Measurements from ENCODE around the gene CTNNA3.

The CTNNA3 gene

DNA sequence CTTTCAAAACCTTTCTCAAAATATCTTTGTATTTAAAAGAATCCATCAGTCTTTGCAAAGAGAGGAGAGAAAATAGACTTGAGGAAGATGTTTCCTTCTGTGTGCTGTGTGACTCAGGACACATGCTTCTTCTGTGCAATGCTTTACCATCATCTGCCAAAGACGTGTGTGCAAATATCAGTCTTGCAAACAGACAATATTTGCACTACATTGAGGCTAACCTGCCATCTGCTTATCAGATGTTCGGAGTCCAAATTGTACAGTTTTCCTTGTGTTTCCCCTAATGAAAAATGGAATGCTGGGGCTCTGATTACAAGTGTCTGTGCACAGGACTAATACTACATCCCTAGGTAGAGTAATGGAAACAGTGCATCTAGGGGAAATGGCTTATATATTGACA lies 1123.3 kb downstream of the CTNNA3 start:
- DNase-seq: no peak

DNA sequence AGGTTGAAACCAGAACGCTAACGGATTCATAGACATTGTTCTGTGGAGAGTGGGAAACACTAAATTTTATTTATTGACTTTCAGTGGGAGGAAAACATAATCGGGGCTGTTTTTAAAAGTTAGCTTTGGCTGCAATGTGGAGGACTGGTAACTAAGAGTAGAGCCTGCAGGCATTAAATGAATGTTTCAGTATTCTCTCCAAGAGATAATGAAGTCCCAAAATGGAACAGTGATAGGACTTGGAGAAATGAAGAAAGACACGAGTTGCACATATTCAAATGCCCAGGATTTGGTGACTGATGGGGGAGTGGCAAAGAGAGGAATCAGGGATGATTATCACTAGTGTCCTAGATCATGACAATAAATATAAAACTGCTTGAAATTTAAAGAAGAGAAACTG lies 1130.0 kb downstream of the CTNNA3 start:
- DNase-seq: no peak

DNA sequence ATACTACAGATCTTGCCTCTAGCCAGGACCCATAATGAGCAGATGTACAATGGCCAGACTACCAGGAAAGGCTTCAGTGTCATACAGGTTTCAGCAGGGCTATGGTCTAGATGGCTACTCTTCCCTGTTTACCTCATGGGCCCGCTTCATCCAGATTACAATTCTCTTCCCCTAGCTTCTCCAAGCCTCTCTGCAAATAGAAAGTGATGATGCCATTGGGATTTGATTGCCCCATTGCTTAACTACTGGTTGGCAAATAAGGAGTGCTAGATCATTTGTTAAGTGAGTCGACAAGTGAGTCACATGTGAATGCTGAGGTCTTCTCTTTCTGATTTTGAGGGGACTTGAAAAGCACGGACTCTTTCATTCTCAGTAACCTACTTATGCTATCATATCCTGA lies 1131.7 kb downstream of the CTNNA3 start:
- DNase-seq: no peak

DNA sequence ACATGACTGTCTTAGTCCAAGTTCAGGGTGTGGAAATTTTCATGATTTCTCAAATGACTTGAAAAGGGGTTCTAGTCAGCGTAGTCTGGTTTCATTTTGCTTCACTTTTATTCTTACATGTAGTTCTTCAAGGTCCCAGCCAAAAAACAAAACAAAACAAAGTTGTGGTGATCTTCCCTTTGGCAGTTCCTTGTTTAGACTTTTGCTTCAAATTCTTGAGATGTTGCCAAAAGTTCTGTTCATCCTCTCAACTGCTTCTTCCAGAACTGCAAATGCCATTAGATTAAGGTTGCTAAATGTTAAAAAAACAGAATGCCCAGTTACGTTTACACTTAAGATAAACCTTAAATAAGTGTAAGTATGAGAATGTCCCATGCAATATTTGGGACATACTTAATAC lies 1140.9 kb downstream of the CTNNA3 start:
- DNase-seq: no peak

DNA sequence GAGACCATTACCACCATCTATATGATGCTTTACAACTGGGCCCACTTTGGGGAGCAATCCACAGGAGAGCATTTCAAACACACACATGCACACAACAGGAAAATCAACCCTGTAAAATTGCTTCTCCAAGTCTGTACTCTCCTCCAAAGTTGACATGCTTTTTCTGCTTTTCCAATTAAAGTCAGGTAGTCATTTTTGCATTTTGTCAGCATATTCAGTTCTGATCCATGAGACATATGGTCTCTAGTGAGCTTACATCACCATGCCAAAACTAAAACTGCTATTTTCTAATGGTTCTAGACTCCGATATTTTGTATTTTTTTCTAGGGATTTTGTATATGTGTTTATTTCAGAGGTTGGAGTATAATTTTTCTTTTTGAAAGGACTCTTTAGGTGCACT lies 1143.7 kb downstream of the CTNNA3 start:
- no peak for DNase-seq

DNA sequence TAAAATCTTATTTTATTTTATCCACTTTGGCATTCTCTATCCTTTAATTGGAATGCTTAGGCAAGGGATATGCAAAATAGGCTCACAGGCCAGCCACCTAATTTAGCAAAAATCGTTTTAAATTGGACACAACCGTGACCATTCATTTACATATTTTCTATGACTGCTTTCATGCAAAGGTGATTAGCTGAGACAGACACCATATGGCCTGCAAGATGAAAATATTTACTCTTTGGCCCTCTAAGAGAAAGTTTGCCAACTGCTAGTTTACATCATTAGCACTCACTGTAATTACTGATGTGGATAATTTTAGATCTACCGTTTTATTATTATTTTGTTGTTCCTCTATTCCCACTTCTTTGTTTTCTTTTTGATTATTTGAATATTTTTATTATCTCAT lies 1145.6 kb downstream of the CTNNA3 start:
- DNase-seq: no peak

DNA sequence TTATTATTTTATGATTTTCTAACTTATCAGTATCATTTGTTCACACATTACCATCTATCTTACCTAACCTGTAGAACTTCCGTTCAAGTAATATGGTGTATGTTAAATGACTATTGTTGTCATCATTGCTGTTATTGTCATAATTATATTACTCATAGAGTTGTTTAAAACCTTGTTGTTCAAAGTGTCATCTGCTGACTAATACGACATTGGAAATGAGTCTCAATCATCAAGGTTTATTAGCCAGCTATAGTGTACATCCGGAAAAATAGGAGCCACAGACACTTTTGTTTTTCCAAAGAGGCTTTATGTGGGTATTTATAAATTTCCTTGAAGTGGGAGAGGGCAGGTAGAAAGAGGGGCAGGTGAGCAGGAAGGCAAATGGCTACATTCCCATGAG lies 1157.1 kb downstream of the CTNNA3 start:
- no peak for DNase-seq

DNA sequence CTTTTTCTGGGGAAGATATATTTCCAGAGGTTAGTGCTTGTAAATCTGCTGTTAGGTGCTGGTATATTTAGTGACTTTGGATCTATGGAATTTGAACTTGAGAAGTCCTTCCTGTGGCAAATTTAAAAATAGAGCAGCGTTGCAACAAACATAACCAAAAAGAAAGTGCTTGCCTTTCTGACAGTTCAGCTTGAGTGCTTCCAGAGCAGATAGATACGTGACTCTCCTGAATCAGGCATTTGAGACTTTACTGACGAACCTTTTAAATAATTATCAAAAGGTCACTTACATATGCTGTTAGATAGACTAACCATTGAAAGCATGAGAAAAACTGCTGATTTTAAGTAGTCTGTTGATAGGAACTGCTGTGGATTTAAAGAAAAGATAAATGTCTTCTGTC lies 1157.6 kb downstream of the CTNNA3 start:
- DNase-seq: no peak

DNA sequence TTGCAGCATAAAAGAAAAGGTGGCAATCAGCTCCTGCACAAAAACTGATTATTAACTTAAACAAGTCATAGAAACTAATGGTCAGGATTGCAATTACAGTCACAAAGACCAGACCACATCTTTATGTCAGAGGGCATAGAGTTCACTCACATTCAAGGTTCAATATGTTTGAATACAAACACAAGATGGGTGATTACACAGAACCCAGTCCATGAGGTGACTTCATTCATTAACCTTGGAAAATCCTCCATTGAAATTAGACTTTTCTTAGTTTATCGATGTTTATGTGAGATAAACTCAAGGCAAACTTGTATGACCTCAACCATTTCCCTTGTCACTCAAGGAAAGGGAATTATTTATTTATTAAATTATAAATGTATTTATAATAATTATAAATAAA lies 1158.8 kb downstream of the CTNNA3 start:
- DNase-seq: no peak

DNA sequence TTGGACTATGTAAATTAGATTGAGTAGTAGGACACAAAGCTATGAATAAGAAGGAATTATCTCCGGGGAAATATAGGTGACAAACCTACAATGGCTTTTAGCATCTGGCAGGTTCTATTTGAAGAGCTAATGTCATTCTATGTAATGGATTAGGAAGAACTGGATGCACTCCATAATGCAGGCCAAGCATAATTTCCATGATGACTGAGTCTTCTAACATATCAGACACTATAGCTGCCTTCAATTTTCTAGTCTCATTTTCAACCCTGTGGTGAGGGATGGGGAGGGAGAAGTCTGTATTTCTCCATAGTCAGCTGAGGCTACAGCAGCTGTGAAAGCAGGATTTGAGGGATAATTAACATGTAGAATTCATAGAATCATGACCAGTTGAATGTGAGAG lies 1160.6 kb downstream of the CTNNA3 start:
- no peak for DNase-seq

DNA sequence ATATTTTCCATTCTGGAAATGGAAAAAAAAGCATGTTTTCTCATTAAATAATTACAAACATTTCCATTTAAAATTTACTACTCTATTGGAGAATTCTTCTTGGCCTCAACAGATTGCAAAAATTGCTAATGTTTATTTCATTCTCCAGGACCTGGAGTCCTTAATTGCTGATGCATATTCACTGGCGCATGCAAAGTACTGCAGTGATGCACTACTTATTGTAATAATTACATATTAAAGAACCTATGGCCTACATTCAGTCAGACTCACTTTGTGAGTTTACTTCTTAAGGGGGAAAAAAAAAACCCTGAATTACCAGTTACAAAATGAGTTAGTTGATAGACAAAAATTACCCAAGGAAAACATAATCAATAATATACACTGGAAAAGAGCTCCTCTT lies 1161.1 kb downstream of the CTNNA3 start:
- DNase-seq: no peak

DNA sequence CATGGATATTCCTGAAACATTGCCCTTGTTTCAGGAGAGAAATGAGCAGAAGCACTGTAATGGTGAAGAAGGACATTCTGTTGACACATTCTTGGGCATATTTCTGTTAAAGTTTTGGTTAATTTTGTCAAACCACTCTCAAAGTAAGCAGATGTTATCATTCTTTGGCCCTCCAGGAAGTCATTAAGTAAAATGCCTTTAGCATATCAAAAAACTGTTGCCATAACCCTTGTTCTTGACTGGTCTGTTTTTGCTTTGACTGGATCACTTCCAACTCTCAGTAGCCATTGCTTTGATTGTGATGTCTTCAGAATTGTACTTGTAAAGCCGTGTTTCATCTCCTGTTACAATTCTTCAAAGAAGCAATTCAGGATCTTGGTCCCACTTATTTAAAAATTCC lies 1174.5 kb downstream of the CTNNA3 start:
- no peak for DNase-seq

DNA sequence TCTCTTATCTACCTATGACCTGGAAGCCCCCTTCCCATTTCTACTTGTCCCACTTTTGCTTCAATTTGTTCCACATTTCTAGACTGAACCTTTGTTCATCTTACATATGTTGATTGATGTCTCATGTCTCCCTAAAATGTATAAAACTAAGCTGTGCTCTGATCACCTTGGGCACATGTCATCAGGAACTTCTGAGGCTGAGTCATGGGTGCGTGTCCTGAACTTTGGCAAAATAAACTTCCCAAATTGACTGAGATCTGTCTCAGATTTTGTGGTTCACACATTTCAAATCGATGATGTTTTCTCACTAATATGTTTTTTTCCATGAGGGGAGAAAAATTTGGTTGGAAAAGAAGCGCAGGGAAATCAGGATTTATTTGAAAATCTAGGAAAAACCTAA lies 1176.4 kb downstream of the CTNNA3 start:
- DNase-seq: no peak

DNA sequence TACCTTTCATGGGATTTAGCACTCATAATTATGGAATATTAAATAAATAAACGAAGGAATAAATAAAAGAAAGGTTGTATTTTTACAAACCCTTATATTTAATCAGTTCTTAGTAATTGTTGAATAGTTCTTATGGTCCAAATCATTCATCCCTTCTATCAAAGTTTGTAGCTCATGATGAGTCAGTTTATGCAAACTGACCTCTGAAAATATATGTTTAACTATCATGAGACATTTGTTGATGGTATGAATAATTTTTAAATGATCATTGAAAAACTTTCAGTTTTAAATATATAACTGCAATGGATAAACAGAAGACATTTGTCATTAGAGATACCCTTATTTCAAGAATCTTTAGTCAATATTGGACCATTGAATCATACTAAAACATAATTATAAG lies 1181.3 kb downstream of the CTNNA3 start:
- no peak for DNase-seq

DNA sequence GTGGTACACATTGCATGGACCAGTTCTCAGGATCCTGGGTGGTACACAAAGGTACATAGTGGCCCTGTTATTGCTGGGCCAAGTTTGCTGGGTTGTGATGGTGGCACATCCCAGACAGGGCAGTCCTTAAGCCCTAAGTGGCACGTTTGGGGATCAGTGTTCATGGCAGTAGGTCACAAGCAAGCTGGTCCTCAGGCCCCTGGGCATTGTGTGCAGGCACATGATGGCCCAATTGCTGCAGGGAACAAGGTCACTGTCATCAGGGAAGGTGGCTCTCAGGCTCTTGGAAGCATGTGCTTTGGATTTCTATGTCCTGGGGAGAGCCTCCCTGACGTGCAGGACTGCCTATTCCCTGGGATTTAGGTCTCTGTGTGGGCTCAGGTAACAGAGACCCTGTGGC lies 1182.5 kb downstream of the CTNNA3 start:
- no peak for DNase-seq

DNA sequence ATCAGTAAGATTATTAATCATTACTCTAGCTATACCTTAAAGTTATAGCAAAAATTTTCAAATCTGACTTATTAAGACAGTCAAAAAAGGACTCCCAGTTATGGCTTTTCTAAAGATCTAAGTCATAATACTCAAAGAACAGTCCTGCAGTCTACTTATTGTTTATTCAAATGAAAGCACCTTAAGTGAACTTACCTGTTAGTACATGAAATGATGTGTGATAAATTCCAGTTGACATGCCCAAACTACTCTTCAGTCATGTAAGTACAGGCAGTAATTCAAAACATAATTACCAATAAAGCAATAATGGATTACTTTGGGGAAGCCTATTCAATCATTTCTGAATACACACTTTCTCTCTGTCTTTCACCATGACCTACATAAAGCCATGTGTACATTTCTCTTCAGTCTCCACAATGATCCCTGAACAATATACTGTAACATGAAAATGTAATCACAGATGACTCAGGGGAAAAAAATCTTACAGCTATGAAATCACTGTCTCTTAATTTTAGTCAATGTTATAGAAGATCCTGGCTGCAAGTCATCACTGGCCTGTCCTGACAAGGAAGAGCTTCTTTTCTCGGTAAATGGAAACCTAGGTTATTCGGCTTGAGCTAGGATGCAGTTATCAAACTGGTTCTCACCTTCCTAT lies 1190.9 kb downstream of the CTNNA3 start:
- no peak for DNase-seq

DNA sequence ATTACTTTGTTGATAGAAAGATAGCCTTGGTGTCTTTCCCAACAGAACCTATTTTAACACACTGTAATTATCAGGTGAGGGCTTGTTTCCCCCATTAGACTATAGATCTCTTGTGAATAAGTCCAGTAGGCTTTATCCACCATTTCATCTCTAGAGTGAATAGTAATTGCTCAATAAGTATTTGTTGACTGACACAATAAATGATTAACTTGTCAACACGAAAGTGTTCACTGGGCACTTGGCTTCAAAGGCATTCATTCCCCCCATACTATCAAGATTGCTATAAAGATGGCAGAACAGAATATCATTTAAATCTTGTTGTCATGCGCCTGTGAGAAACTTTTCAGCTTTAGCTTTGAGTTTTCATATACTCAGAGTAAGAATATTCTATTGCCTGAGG lies 1194.6 kb downstream of the CTNNA3 start:
- no peak for DNase-seq

DNA sequence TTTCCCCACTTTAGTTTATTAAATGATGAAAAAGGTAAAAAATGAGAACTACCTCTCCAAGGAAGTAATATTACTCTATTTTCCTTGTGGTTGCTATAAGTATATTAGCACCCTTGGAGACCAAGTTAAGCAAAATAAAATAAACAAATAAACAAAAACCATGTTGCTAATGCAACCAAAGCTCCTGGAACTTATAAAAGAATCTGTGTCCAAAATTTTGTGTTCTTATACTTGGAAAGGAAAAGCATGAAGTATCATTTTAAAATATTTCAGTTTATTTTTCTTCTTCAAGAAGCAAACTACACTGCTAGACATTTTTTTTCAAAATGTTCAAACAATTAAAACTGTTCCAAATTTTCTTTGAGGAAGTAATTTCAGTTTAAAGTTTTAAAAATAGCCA lies 1212.0 kb downstream of the CTNNA3 start:
- DNase-seq: no peak

DNA sequence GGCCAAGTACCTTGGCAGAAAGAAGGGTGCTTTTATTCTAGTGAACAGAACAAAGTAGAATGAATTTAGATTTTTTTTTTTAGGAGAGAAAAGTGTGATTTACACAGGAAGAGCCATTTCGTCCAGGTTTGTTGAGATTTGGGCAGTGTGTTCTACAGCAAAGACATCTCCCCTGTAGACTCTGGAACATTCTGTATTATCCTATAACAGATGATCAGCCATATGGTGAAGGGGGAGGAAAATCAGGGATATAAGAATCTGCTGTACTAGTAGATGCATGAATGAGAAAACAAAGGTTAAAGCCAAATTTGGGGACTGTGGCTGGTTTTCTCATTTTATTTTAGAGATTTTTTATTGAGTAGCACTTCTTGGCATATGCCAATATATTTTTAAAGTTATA lies 1223.8 kb downstream of the CTNNA3 start:
- DNase-seq: peak in 2 of 58 donors; percentile 15 to 32

DNA sequence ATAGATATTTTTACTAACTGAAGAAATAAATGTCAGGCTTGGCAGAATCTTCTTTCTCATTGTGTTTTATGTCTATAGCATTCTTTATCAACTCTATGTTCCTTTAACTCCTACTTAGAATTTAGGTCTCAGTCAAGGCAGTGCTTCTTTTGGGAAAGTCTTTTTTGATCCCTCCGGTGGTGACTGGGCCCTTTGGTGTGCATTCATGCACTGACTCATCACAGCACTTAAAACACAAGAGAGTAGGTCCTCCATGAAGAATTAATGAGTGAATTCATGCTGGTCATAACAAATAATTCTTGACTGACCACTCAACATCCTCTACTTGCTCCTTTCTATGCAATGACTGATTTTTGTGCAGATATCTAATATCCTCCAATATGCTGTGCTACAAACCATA lies 1229.0 kb downstream of the CTNNA3 start:
- DNase-seq: no peak

DNA sequence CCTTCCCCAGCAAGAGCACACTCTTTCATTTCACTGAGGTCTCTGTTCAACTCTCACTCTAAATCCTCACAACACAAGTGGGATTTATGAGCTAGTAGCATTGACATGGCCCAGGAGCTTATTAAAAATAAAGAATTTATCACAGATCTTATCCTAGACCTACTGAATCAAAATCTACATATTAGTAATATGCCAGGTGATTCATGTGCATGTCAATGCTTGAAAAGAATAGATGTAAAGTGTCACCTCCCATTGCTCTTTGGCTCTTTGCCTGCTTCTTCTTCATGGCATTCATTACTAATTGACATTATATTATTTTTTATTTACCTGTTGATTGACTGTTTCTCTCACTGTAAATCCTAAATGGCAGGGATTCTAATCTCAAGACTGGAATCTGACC lies 1229.4 kb downstream of the CTNNA3 start:
- DNase-seq: no peak

DNA sequence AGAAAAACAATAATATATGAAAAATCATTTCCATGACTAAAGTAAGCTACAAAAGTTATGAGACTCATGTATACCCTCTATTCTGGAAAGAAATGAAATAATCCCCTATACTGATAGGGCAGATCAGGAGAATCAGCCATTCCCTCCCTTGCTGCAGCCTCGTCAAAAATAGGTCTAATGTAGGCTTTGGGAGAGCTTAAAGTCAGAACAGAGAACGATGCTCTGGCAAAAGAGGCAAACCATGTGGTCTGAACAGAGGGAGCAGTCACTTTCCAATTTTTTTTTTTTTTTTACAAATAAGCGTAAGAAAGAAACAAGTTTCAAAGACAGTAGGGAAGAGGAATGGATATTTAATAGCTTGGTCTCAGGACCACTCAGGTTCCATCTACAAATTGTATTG lies 1232.4 kb downstream of the CTNNA3 start:
- DNase-seq: no peak

DNA sequence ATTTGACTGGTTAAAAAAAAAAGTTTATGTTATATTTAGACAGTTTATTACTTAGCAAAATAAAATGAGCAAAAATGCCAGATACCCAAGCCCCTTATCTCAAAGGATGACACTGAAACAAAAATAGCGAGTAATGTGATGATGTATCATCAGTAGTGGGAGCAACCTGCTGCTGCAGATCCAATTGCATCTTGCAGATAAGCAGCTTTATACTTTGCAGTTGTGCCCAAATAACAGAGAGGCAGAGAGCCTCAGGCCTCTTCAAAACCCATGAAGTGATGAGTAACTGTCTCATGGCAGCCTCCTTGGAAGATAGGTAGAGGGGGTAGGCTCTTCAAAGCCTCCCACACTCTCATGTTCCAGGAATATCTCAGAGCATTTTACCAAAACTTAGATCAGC lies 1238.4 kb downstream of the CTNNA3 start:
- DNase-seq: peak in 4 of 58 donors; percentile 0 to 26 (median 2)

DNA sequence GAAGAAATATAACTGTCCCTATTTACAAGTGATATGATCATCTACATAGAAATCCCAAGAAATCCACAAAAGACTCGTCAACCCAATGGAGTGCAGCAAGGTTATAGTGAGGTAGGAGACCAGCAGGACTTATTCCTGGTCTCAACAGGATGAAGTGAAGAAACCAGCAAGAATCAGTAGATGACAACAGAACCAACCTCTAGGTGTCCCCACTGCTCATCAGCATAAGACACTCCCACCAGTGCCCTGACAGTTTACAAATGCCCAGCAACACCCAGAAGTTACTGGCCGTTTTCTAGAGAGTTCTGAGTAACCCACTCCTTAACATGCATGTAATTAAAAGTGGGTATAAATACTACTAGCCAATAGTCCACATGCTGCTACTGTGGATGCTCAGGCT lies 1240.7 kb downstream of the CTNNA3 start:
- DNase-seq: no peak
